ENCODE results near the gene ATG16L1. TPM values are rescaled to one million over a fixed set of nuclear protein-coding genes. Genes with fewer than 3 reads are reported as not detected.

The ATG16L1 gene
- 28.1 and 31.0 TPM in 2 replicates for total RNA-seq

DNA sequence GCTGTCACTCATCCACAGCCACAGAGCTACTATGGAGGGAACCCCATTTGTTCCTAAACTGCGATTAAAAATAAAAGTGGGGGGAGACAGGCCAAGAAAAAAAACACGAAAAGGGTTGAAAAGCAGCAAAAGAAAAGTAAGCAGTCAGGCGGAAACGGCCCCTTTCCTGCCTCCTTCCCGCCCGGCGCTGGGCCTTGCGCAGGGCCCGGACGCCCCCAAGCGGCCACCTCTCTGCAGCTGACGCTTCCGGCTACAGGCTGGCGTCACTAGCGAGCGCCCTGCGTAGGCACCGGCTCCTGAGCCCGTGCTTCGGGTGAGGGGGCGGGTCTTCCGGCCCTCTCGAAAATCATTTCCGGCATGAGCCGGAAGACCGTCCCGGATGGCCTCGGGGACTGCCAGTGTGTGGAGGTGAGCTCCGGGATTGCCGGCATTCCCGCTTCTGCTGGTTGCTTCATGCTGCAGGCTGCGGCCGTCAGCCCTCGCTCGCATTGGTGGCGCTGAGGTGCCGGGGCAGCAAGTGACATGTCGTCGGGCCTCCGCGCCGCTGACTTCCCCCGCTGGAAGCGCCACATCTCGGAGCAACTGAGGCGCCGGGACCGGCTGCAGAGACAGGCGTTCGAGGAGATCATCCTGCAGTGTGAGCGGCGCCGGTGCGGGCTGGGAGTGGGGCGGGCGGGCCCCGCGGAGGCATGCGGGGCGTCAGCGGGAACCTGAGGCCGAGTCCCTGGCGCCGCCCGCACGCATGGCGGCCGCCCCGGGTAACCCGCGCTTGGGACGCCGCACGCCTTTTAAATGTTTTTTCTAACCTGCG lies at the start of gene ATG16L1:
ATG16L1 (plus strand) TSS at position 368 of the 811 bp plus-strand sequence; CDS start at position 523, 155 bp downstream.

DNA sequence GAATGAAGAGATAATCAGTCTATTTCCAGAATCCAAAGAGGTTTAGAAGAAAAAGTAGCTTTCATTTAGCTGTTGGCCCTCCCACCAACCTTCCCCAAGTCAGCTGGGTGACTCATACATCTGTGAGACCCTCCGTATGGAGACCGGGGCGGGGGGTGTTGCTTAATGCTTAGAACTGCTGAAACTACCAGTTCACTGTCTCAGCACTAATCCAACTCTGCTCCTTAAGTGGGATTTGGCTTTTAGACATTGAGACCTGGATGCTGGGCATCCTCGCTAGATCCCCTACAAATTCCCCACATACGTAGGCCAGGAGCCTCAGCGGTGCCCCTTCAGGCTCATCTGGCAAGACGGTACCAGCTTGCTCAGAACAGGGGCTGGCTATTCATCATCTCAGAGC lies 56.1 kb downstream of the ATG16L1 start, which contains the start of gene SAG:
SAG (plus strand) TSS at position 252 of the 400 bp plus-strand sequence. CDS start 1,374 bp downstream, outside the sequence.

Other genes starting within 250 kb of the ATG16L1 start
- gene NGEF, start 238.4 kb upstream of the ATG16L1 start, total RNA-seq = 0.44 and 4.3 TPM in 2 replicates
- not detected in 2 replicates for gene NEU2, start 219.0 kb upstream of the ATG16L1 start, total RNA-seq
- gene INPP5D, start 191.3 kb upstream of the ATG16L1 start, total RNA-seq = 0.15 and 1.5 TPM in 2 replicates
- gene SAG, start 56.1 kb downstream of the ATG16L1 start, total RNA-seq = not detected in 2 replicates
- gene DGKD, start 102.8 kb downstream of the ATG16L1 start, total RNA-seq = 6.8 and 9.8 TPM in 2 replicates